Thyroid gland (tissue), 4 donors: ENCODE results near the gene MAK.

Source experiments
- POLR2A ChIP-seq, 2 donors: fragments of 450-650 bp; IDR thresholded peaks; one replicate each; pipeline ENCODE4 v1.6.1; 2017; ENCODE audit warnings: antibody characterized with exemption in 2 of 2, mild to moderate bottlenecking in 2 of 2, moderate library complexity in 1 of 2
- TF ChIP-seq, protein P1 (sequence below), 6 experiments: fragments of 200-600 bp in 3 of 6; fragments of 450-650 bp in 3 of 6; sonication (generic) in 3 of 6; IDR thresholded peaks; one replicate each; pipeline ENCODE4 v1.5.1; 2016 to 2019; ENCODE audit warnings: antibody characterized with exemption in 6 of 6, mild to moderate bottlenecking in 2 of 6, inconsistent platforms in 1 of 6, moderate library complexity in 1 of 6

- TF ChIP-seq, protein P1, sequence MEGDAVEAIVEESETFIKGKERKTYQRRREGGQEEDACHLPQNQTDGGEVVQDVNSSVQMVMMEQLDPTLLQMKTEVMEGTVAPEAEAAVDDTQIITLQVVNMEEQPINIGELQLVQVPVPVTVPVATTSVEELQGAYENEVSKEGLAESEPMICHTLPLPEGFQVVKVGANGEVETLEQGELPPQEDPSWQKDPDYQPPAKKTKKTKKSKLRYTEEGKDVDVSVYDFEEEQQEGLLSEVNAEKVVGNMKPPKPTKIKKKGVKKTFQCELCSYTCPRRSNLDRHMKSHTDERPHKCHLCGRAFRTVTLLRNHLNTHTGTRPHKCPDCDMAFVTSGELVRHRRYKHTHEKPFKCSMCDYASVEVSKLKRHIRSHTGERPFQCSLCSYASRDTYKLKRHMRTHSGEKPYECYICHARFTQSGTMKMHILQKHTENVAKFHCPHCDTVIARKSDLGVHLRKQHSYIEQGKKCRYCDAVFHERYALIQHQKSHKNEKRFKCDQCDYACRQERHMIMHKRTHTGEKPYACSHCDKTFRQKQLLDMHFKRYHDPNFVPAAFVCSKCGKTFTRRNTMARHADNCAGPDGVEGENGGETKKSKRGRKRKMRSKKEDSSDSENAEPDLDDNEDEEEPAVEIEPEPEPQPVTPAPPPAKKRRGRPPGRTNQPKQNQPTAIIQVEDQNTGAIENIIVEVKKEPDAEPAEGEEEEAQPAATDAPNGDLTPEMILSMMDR (IDR thresholded peaks at IDR 0.05): no peak
- no peak for TF ChIP-seq POLR2A (IDR thresholded peaks at IDR 0.05)
Observed at GRCh38 chr6:10723567-10723881, 114.8 kb downstream of the MAK start.
